Posterior cingulate gyrus (tissue), 11 donors: ENCODE measurements around the gene LRMDA.

Source experiments
- DNase-seq, 10 donors: peaks; one replicate each; pipeline versions ENCODE4 v3.0.0 to v3.0.0-alpha.2; 2020 to 2021; ENCODE audit warnings: mixed read lengths in 3 of 10
- intact Hi-C: fragments of 100-400 bp; cut with DNase I; formaldehyde crosslinking; loops from one replicate; pipeline ENCODE4 v1.15.1; 2023

The LRMDA gene

GRCh38 chr10:76072384-76072783, 641.0 kb downstream of the LRMDA start:
- no peak for DNase-seq
- intact Hi-C loops, result no loop called here

DNA sequence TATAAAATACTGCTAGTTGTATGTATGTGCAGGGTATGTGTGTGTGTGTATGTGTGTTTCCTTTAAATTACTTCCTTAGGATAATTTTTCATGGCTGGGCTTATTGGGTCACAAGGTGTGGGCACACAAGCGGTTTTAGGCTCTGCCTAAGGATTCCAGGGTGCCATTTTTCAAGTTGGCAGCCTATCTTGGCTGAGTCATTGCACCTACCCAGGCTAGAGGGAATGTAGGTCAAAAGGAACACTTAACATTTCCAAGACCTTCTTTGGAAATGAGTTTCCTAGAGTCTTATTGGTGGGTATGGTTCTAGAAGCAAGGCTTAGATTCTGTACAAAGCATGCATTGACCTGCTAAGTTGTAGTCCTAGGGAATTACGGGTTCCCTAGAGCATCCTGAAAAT, 642.1 kb downstream of the LRMDA start:
- no peak for DNase-seq
- intact Hi-C loops, result no loop called here

GRCh38 chr10:76074659-76075058, 643.2 kb downstream of the LRMDA start:
- intact Hi-C loops, result no loop called here
- no peak for DNase-seq

DNA sequence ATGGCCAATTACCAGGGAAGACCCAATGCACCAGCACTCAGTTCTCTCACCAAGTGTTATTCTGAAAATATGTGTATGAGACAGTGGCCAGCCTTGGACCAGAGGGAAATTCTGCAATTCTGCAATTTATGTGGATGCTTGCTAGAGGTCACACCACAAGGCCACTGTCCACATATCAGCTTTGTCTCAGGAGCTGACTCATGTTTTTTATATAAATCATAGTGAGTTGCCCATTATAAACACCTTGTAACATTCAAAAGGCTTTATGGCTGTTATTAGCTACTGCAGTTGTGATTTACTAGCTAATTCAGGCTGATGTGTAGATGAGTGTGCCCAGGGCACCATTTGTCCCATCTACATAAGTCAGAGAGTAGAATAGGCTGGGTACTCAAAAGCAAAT, 649.0 kb downstream of the LRMDA start:
- intact Hi-C loops, result no loop called here
- no peak for DNase-seq

GRCh38 chr10:76080991-76081390, 649.6 kb downstream of the LRMDA start:
- intact Hi-C loops, result no loop called here
- DNase-seq, result no peak

GRCh38 chr10:76082232-76082631, 650.8 kb downstream of the LRMDA start:
- no peak for DNase-seq
- intact Hi-C loops, result no loop called here

- intact Hi-C loops, result no loop called here
- DNase-seq, result no peak
These were observed 651.5 kb downstream of the LRMDA start for GRCh38 chr10:76082956-76083355.

- DNase-seq, result no peak
- intact Hi-C loops, result no loop called here
These were observed 653.8 kb downstream of the LRMDA start for GRCh38 chr10:76085002-76085816.

- intact Hi-C loops, result no loop called here
These were observed 654.4 kb downstream of the LRMDA start for GRCh38 chr10:76085817-76086167.

DNA sequence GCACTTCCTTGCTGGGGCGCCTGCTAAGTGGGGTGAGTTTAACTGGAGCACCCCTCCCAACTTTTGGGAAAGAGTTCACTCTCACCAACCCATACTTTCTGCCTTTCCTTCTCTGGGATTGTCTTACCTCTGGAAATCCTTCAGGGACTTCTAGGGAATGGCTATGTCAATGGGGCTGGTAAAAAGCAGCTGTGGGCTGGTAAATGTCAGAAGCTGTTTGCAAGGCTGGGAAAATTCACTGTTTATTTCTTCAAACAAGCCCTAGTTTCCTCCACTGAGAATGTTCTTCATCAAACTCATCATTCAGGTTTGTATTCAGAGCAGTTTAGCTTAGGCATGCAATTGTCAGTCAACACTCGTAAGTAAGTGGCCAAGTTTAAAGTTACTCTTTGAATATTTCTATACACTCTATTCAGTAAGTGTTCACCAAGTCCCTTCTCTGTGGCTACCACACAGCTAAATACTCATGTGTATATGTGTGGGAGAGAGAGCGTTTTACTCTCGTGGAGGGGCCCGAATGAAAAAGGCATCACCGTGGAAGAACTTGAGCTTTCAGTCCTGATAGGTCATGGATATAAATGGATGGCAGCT, 654.8 kb downstream of the LRMDA start:
- intact Hi-C loops, result no loop called here
- DNase-seq, result no peak

More at GRCh38 chr10:76085817-76086167, 654.4 kb downstream of the LRMDA start:
- DNase-seq, result no peak

- intact Hi-C loops, result no loop called here
These were observed 655.6 kb downstream of the LRMDA start for GRCh38 chr10:76086761-76087639.

DNA sequence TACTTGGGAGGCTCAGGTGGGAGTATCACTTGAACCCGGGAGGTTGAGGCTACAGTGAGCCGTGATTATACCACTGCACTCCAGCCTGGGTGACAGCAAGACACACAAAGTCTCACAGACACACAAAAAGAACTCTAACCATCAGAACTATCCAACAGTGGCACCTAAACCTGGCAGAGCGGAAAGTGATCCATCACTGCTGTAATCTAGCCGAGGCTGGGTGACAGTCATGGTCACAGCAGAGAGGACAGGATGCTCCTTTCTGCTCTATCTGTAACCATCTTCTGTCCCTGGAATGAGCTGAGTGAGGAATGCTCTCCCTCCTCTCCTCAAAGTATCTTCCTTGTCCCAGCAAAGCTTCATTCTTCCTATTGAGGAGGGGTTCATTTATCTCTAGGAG, 656.6 kb downstream of the LRMDA start:
- intact Hi-C loops, result no loop called here
- no peak for DNase-seq

More at GRCh38 chr10:76086761-76087639, 655.6 kb downstream of the LRMDA start:
- no peak for DNase-seq

GRCh38 chr10:76088980-76089379, 657.6 kb downstream of the LRMDA start:
- intact Hi-C loops, result no loop called here
- no peak for DNase-seq

GRCh38 chr10:76089556-76090180, 658.2 kb downstream of the LRMDA start:
- intact Hi-C loops, result no loop called here
- no peak for DNase-seq

GRCh38 chr10:76091926-76092325, 660.5 kb downstream of the LRMDA start:
- DNase-seq, result no peak
- intact Hi-C loops, result no loop called here

- DNase-seq, result no peak
- intact Hi-C loops, result no loop called here
These were observed 675.2 kb downstream of the LRMDA start for GRCh38 chr10:76106611-76107010.

GRCh38 chr10:76108563-76109359, 677.3 kb downstream of the LRMDA start:
- DNase-seq, result no peak
- intact Hi-C loops, result no loop called here

- DNase-seq, result no peak
- intact Hi-C loops, result no loop called here
These were observed 680.0 kb downstream of the LRMDA start for GRCh38 chr10:76111404-76111803.

DNA sequence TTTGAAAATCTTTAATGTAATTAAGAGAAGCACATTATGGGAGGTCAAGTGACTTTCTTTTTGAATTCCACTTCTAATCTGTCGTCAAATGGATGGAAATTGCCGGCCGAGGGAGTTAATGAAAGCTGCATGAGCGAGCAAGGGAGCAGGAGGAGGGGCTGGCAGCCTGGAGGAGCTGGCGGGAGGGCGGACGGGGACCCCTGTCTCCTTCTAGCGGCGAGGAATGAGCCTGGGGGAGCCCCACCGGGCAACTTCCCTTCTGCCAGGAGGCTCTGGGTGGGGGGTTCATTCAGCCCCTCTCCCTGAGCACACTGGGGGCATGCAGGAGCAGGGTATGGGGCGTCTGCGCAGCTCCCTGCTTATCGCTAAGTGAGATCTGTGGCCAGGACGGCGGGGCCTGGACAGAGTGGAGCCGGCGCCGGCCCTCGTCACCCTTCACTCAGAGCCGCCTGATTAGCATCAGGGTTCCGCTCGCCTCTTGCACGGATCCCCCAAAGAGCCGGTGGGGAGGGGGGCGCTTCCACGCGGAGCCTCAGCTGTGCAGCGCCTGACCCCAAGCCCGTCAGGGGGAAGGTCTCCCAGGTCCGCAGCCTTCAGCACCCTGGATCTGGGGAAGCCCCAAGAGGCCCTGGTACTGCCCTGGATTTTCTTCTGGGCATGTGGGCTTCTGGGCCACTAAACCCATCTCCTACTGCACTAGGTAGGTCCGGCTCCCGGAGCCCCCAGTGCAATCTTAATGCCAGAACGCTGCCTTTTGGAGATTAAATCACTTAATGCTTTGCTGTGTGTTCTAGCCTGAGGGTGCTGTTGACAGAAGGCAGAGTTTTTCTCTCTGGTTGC, 680.8 kb downstream of the LRMDA start:
- peak in 1 of 10 donors; percentile 63 for DNase-seq
- intact Hi-C loops, result no loop called here
